ENCODE data around the gene FXYD2.

FXYD2 gene

GRCh38 chr11:117839936-117840813 is 15.6 kb upstream of the FXYD2 start:
- no peak for DNase-seq (ENCODE audit: low read depth)

GRCh38 chr11:117839380-117839881 is 14.9 kb upstream of the FXYD2 start:
- DNase-seq (ENCODE audit: low read depth): no peak
- TF ChIP-seq CTCF (IDR thresholded peaks at IDR 0.05; ENCODE audit: control insufficient read depth, insufficient read depth, low read depth, low read length, missing control alignments): no peak
- no peak overlapping the region for H3K4me3 ChIP-seq (ENCODE audit: control insufficient read depth, low read depth, low read length)

More at GRCh38 chr11:117839936-117840813, 15.6 kb upstream of the FXYD2 start:
- no peak overlapping the region for H3K4me3 ChIP-seq (ENCODE audit: control insufficient read depth, low read depth, low read length)
- TF ChIP-seq CTCF (IDR thresholded peaks at IDR 0.05; ENCODE audit: control insufficient read depth, insufficient read depth, low read depth, low read length, missing control alignments): no peak

GRCh38 chr11:117838901-117839300 is 14.4 kb upstream of the FXYD2 start:
- no peak for DNase-seq (ENCODE audit: low read depth)
- H3K4me3 ChIP-seq (ENCODE audit: control insufficient read depth, low read depth, low read length): no peak overlapping the region
- no peak for TF ChIP-seq CTCF (IDR thresholded peaks at IDR 0.05; ENCODE audit: control insufficient read depth, insufficient read depth, low read depth, low read length, missing control alignments)

- no peak for TF ChIP-seq CTCF (IDR thresholded peaks at IDR 0.05; ENCODE audit: control insufficient read depth, insufficient read depth, low read depth, low read length, missing control alignments)
- DNase-seq (ENCODE audit: low read depth): no peak
- no peak overlapping the region for H3K4me3 ChIP-seq (ENCODE audit: control insufficient read depth, low read depth, low read length)
These were observed 13.2 kb upstream of the FXYD2 start for GRCh38 chr11:117837791-117838190.

- TF ChIP-seq CTCF (IDR thresholded peaks at IDR 0.05; ENCODE audit: control insufficient read depth, insufficient read depth, low read depth, low read length, missing control alignments): no peak
- no peak for DNase-seq (ENCODE audit: low read depth)
- no peak overlapping the region for H3K4me3 ChIP-seq (ENCODE audit: control insufficient read depth, low read depth, low read length)
These were observed 12.7 kb upstream of the FXYD2 start for GRCh38 chr11:117837070-117837776.

GRCh38 chr11:117836077-117836960 is 11.8 kb upstream of the FXYD2 start:
- TF ChIP-seq CTCF (IDR thresholded peaks at IDR 0.05; ENCODE audit: control insufficient read depth, insufficient read depth, low read depth, low read length, missing control alignments): no peak
- DNase-seq (ENCODE audit: low read depth): no peak
- no peak overlapping the region for H3K4me3 ChIP-seq (ENCODE audit: control insufficient read depth, low read depth, low read length)

Data from AG09309 (cell line).